ENCODE data around the gene TES.

TES gene

DNA sequence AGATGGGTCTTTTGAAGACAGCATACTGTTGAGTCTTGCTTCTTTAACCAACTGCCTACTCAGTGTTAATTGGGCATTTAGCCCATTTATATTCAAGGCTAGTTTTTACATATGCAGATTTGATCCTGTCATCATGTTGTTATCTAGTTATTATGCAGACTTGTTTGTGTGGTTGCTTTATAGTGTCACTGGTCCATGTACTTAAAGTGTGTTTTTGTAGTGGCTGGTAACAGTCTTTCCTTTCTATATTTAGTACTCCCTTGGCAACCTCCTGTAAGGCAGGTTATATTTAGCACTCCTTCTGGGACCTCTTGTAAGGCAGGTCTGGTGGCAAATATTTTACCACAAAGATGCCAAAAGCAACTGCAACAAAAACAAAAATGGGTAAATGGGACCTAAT, 66.7 kb downstream of the TES start:
- TF ChIP-seq, protein P1, sequence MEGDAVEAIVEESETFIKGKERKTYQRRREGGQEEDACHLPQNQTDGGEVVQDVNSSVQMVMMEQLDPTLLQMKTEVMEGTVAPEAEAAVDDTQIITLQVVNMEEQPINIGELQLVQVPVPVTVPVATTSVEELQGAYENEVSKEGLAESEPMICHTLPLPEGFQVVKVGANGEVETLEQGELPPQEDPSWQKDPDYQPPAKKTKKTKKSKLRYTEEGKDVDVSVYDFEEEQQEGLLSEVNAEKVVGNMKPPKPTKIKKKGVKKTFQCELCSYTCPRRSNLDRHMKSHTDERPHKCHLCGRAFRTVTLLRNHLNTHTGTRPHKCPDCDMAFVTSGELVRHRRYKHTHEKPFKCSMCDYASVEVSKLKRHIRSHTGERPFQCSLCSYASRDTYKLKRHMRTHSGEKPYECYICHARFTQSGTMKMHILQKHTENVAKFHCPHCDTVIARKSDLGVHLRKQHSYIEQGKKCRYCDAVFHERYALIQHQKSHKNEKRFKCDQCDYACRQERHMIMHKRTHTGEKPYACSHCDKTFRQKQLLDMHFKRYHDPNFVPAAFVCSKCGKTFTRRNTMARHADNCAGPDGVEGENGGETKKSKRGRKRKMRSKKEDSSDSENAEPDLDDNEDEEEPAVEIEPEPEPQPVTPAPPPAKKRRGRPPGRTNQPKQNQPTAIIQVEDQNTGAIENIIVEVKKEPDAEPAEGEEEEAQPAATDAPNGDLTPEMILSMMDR (conservative IDR thresholded peaks at IDR 0.05; ENCODE audit: low read depth, low read length): no peak

DNA sequence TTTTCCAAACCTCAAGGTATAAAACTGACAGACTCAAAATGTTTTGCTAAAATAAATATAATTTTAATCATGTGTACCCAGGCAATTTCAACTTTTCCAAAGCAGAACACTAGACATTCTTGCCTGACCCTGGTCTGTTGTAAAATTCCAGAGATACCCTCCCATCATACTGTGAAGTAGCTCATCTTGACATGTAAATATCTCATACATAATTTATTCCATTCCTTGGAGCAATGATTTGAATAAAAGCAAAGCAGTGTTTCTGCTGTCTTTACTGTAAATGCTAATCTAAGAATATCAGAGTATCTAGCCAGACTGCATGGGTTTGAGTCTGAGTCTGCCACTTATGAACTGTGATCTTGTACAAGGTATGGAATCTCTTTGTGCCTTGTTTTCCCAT, 68.9 kb downstream of the TES start:
- DNase-seq (ENCODE audit: low read depth): no peak
- H3K4me3 ChIP-seq (ENCODE audit: low read length): no peak overlapping the region
- TF ChIP-seq, protein P1 (conservative IDR thresholded peaks at IDR 0.05; ENCODE audit: low read depth, low read length): no peak

More for the DNA sequence above, 66.7 kb downstream of the TES start:
- no peak for DNase-seq (ENCODE audit: low read depth)
- H3K4me3 ChIP-seq (ENCODE audit: low read length): no peak overlapping the region

DNA sequence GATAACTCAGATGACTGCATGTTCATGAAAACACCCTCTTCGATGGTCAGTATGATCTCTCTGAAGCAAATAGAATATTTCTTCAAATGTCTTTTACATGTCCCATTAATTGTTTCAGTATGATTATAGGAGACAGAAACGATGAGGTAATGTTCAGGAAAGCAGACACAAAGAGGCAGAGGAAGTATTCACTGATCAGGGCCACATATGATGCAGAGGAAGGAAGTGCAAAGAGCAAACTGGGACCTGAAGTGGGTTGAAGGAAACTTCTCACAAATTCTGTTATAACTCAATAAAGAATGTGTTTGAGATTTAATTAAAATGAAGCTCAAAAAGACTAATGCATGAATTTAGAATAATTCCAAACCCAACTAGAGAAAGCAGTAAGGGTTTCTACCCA, 70.5 kb downstream of the TES start:
- no peak for DNase-seq (ENCODE audit: low read depth)
- H3K4me3 ChIP-seq (ENCODE audit: low read length): no peak overlapping the region
- TF ChIP-seq, protein P1 (conservative IDR thresholded peaks at IDR 0.05; ENCODE audit: low read depth, low read length): no peak

DNA sequence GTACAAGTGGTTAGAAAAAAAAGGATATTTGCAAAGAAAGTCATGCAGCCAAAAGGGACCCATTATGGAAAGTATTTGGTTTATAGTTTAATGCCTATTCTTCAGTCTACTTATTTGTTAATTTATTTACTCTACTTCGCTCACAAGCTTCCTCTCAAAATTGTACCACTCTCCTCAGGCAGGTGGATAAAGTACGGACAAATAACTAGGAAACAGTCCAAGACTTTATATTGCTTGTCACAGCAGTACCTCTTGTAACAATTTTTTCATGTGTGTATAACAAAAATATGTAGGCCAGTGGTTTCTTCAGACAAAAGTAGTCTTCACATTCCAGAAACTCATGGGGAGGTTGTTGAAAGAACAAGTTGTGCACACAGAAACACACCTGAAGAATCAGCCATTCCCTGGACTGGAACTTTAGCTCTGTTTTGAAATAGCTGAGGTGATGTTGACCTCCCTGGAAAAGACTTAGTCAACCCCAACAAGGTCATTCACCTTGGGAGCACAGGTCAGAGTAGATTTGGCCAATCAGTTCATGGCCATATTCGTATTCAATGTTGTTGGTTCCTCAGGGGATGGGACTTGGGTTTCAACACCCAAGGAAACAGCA, 73.4 kb downstream of the TES start:
- TF ChIP-seq, protein P1 (conservative IDR thresholded peaks at IDR 0.05; ENCODE audit: low read depth, low read length): no peak
- no peak for DNase-seq (ENCODE audit: low read depth)
- H3K4me3 ChIP-seq (ENCODE audit: low read length): no peak overlapping the region

DNA sequence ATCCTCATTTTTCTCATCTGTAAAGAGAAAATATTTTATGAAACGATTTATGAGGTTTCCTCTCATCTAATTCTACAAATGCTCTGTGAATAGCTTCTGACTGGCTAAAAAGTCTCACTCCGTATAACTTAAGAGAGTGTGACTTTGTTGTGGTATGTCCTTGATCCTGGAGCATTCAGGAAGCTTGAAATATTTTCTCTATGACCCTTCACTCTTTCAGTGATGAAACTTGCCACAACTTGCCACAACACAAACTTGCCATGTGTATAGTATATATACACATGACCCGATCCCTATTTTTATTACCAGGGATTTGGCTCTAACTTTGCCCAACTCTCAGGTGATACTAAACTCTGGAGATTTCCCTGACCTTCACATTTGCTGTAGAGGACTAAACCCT, 74.1 kb downstream of the TES start:
- H3K4me3 ChIP-seq (ENCODE audit: low read length): no peak overlapping the region
- DNase-seq (ENCODE audit: low read depth): no peak
- TF ChIP-seq, protein P1 (conservative IDR thresholded peaks at IDR 0.05; ENCODE audit: low read depth, low read length): no peak

DNA sequence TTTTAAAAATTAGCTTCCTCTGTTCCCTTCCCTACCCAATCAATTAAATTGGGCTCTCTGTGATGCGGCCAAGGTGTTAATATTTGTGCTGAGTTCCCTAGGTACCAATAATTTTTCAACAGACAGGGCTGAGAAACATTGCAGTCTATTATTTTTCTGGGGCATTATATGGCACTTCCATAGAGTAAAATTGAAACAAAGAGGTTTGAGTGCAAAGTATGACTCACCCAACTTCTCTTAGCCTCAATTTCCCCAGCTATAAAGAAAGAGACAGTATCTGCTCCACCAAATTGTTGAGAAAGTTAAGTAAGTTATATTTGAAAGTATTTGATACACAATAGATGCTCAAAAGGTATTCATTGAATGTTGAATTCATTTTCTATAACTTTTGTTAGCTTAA, 74.9 kb downstream of the TES start:
- DNase-seq (ENCODE audit: low read depth): no peak
- TF ChIP-seq, protein P1 (conservative IDR thresholded peaks at IDR 0.05; ENCODE audit: low read depth, low read length): no peak
- no peak overlapping the region for H3K4me3 ChIP-seq (ENCODE audit: low read length)

DNA sequence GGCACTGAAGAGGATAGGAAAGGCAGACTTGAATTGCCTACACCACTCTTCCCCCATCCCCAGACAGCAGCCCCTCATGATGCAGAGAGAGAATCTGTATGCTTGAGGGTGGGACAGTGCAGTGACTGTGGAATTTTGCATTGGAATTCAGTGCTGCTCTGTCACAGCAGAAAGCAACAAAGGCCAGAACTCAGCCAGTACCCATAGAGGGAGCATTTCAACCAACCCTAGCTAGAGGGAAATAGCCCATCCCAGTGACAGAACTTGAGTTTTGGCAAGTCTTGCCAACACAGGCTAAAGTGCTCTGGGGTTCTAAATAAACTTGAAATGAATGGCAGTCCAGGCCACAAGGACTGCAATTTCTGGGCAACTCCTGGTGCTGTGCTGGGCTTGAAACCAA, 80.4 kb downstream of the TES start:
- no peak for DNase-seq (ENCODE audit: low read depth)
- H3K4me3 ChIP-seq (ENCODE audit: low read length): no peak overlapping the region
- TF ChIP-seq, protein P1 (conservative IDR thresholded peaks at IDR 0.05; ENCODE audit: low read depth, low read length): peak; percentile 24
